NCI-H2196 (cell line): ENCODE data around the gene DAGLA.

Source experiments
- DNase-seq: peaks from one replicate; lab custom pipeline; 2025; ENCODE audit not compliant: unreplicated experiment; lab: John Stamatoyannopoulos, UW

DAGLA gene

GRCh38 chr11:61688365-61689163, 8.4 kb downstream of the DAGLA start:
- no peak for DNase-seq

DNA sequence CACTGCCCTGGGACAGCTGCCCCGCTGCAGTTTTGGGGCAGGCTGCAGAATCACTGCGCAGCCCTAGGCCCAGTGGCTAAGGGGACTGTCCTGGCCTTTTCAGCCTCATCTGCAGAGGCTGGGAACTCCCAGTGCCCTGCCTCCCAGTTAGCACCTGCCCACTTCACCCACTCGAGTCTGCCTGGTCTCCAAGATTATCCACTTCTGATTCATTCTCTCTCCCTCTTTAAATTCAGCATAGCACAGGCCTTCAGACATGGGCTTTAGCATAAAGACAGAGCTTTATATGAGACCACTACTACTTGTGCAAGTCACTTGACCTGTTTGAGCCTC, 8.9 kb downstream of the DAGLA start:
- DNase-seq: no peak

- DNase-seq: no peak
Measured at GRCh38 chr11:61690706-61691379, 10.7 kb downstream of the DAGLA start.

GRCh38 chr11:61691380-61692156, 11.4 kb downstream of the DAGLA start:
- DNase-seq: no peak

DNA sequence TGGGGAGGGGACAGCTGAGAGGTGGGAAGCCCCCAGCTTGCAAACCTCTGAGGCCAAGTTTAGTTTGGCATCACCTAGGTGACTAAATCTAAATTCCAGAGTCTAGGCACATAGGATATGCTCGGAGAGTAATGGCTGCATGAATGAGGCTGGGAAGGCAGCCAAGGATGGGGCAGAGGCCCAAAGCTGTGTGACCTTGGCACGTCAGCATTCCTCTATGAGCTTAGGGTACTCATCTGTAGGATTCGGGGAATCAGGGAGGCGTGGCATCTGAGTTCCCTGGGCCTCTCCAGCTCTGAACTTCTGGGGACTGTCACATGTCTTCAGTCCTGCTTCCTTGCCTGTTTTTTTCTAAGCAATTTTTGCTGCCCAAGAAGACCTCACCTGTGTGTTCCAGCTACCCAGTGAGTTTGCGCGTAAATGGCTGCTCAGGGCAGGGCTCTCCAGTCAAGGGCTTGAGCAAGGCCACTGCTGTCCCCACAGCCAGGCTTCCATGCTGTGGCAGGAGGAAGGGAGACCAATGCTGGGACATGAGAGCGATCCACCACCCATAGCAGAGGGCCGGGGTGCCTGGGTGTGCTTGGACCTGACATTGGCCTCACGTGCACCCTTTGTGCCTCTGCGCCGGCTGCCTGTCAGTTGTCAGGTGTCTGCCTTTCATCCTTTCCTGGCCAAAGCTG, 13.9 kb downstream of the DAGLA start:
- DNase-seq: no peak

GRCh38 chr11:61694602-61694939, 14.4 kb downstream of the DAGLA start:
- no peak for DNase-seq

DNA sequence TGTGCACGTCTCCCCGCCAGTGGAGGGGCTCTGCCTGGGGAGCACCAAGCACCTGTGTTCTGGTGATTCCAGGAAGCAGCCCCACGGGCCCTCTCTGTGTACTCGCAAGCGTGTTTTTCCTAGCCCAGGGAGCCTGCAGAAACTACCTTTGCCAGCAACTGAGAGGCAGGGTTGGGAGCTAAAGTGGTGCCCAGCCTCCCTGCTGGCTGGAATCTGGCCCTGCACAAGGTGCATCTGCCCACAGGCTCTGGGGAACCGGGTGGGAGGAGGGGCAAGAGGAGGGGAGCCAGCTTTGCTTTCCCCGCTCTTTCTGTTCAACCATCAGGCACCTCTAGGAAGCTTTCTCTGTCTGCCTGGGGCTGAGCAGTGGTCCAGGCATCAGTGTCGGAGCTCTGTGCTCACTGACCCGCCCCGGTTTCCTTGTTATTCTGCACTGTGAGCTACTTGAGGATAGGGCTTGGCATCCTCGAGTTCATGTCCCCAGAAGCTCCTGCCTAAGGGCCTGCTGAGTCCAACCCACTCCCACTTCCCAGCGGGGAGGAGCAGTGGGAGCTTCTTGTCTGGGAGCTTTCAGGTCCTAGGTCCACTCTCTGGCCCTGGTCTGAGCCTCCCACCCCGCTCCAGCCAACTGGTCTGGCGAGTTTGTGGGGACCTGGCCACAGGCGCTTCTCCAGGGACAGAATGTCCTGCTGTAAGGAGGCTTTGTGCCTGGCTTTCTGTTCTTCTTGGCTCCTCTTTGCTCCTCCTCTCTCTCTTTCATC, 14.9 kb downstream of the DAGLA start:
- peak; percentile 38 for DNase-seq

GRCh38 chr11:61695917-61696316, 15.7 kb downstream of the DAGLA start:
- DNase-seq: no peak

- no peak for DNase-seq
Measured at GRCh38 chr11:61696602-61697001, 16.4 kb downstream of the DAGLA start.

DNA sequence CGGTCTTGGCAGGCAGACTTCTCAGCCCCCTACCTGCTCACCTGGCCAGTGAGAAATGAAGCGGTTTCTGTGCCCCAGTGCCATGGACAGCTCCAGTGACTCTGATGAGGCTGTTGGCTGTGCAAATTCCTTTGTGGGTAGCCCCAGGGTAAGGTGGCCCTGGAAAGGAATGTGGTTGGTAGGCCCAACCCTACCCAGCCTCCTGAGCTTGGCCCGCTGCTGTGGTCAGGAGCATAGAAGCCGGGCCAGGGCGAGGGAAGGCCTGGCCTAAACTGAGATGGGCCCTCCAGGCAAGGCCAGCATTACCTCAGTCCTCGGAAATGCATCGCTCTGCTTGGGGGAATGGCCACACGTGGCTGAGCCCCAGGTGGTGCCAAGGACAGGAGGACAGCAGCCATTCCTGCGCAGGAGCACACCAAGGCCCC, 16.9 kb downstream of the DAGLA start:
- no peak for DNase-seq

GRCh38 chr11:61697764-61698163, 17.6 kb downstream of the DAGLA start:
- DNase-seq: no peak

DNA sequence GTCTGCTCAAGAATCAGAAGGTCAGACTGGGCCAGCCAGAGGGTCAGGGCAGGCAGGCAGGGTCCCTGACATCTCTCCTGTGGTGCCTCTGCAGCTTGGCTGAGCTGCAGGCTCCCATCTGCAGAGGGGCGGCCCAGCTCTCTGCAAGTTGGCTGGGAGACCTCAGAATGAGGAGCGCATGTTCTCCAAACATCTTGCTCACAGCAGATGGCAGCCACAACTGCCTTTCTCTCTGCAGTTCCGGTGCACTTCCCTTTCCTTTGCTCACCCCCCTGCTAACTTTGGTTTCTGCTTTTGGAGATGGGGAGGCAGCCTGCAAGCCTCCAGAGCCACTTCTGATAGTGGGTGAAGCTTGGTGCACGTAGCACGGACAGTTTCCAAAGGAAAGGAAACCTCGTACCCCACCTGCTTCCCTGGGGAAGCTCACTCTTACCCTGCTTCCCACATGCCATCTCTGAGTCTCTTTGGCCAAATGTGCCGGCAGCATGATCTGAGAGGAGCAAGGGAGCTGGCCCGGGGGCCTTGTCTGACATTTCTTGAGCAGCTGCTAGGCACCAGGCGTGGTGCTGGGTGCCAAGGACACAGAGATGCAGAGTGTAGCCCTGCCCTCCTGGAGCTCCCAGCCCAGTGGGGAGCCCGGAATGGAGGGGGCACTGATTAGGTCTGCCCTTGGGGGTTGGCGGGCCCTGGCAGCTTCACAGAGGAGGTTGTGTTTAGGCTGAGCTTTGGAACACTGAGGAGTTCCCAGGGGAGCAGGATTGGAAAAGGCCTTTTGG, 18.2 kb downstream of the DAGLA start:
- no peak for DNase-seq

GRCh38 chr11:61699737-61700160, 19.6 kb downstream of the DAGLA start:
- DNase-seq: peak; percentile 78

DNA sequence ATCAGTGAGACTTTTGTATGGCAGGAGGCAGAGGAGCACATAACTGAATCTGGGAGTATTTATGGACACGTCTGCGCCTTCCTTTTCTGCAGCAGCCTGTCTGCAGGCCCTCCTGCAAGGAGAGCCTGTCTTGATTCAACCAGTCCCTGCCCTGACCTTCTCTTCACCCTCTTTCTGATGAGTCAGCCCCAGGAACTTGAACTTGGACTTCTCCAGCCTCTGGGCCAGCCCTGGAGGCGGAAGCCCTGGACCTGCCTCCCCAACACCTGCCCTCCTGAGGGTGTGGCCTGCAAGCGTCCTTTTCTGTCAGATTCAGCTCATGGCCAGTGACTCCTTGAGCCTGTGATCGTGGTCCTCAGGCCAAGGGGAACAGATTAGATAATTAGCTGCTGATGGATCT, 20.0 kb downstream of the DAGLA start:
- DNase-seq: peak; percentile 77

DNA sequence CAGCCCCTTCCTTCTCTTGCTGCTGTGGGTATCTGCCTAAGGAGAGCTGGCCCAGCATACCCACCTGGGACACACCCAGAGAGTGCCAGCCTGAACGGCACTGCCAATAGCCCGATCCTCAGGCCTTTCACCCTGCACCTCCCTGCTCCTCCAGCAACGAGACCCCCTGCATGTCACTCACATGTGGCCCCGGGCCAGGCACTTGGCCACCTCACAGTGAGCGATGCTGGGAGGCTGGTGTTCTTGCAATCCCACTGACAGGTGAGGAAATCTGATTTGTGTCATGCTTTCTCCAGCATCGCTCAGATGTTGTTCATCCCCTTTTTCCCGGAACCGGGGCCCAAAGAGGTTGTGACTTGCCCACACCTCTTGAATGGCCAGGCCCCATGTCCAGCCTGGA, 20.5 kb downstream of the DAGLA start:
- DNase-seq: no peak

DNA sequence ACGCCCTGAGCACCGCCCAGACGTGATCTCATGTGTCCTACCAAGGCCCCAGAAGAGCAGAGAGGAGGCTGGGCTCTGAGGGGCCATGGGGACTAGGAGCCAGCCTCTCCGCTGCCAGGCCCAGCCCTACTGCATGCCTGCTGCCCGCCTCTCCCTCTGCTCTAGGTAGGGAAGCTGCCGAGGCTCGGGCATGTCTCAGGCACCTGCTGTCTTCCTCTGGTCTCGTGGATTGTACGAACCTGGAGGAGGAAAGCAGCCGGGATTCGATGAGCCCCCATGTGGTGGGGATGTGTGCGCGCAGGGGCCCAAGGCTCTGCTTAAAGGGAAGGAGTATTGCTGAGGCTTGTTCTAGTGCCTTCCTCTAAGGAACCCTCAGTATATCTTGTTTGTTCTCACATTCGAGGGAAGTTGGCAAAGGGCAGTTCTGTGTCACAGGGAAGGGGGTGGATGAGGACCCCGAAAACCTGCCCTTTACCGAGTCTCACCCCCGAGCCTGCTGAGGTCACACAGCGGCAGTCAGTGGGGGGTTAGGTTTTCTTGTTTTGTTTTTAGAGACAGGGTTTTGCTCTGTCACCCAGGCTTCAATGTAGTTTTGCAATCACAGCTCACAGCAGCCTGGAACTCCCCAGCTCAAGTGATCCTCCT, 21.2 kb downstream of the DAGLA start:
- no peak for DNase-seq

DNA sequence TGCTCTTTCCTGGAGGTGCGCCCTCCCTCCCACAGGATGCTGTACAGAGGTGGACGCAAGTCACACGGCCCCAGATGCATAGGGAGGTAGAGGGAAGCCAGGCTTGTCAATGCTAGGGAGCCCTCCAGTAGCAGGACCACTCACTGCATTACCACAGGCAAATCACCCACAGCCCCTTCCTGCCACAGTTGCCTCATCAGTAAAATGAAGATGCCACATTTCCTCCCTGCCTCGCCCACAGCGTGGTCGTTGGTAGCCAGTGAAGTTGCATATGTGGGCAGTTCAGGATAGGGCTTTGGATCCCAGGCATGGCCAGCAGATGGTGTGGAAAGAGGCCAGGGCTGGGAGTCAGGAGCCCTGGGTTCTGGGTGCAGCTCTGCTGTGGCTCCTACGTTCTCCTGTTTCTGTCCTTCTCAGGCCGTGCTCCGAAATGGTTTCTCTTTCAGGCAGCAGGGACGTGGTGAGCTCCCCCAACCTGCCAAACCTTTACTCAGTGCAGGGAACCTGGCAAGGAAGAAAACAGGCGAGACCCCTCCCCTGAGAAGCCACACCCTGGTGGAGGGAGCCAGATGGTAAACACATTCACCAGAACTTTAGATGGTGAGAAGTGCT, 22.6 kb downstream of the DAGLA start:
- DNase-seq: no peak

DNA sequence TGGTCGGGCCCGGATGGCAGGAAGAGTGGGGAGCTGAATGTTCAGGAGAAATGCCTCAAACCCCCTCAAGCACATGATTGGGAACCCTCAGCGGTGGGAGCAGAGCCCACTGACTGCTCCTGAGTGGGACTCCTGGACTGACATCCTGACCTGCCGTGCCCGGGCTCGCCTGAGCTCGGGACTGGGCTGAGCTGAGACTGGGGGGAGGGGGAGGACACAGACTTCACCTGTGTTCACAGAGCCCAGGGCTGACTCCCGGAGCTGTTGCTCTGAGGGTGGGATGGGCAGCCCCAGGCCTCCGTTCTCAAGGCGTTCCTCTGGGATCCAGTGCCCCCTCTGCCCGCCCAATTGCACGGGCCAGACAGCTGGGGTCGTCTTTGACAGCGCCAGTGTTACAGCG, 24.6 kb downstream of the DAGLA start:
- no peak for DNase-seq
